Stimulated activated CD8-positive, alpha-beta memory T cell treated with anti-CD3 and anti-CD28 coated beads, Interleukin-12 subunit alpha, Interleukin-12 subunit beta, amount 100 ng/mL, for 1 hour (primary cell): ENCODE results near the gene LMBR1L.
A peak's percentile ranks its signal among the peaks of the same experiment; 100 is the strongest.
"Not testable (repeated sequence)": the region's sequence is repeated elsewhere in the genome, so short reads cannot be mapped to it uniquely, and the experiment has no call there.

ENCODE experiments used
- DNase-seq: peaks from one replicate; pipeline ENCODE4 v3.0.0-alpha.2; 2020; ENCODE audit warnings: low read depth

The LMBR1L gene

GRCh38 chr12:49088150-49088931 lies 22.3 kb downstream of the LMBR1L start:
- peak; percentile 58 for DNase-seq

- no peak for DNase-seq
These were observed 24.5 kb downstream of the LMBR1L start for GRCh38 chr12:49086116-49086515.

DNA sequence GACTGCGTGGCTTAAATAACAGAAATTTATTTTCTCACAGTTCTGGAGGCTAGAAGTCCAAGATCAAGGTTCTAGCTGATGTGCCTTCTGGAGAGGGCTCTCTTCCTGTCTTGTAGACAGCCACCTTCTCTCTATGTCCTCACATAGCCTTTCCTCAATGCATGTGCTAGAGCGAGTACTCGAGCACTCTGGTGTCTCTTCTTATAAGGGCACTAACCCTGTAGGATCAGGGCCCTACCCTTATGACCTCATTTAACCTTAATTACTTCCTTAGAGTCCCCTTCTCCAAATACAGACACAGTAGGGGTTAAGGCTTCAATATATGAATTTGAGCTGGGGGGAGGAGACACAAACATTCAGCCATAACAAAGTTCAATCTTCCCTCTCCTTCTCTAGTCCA lies 26.2 kb downstream of the LMBR1L start:
- DNase-seq, result no peak

DNA sequence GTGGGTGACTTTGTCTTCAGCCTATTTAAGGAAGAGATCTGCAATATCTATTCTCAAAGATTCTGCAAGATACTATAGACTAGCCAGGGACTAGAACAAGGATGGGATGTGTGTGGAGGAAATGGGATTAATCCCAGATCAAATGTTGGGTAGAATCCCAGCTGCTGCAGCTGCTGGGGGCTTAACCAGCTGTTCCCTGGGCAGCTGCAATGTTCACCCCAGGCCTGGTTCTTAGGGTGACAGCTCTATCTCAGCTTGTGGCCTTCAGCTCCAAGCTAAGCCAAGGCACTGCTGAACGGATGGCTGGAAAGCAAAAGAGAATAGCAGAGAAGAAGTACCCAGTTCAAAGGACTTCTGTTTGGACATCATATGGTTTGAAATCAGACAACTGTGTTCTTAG lies 30.9 kb downstream of the LMBR1L start:
- no peak for DNase-seq

DNA sequence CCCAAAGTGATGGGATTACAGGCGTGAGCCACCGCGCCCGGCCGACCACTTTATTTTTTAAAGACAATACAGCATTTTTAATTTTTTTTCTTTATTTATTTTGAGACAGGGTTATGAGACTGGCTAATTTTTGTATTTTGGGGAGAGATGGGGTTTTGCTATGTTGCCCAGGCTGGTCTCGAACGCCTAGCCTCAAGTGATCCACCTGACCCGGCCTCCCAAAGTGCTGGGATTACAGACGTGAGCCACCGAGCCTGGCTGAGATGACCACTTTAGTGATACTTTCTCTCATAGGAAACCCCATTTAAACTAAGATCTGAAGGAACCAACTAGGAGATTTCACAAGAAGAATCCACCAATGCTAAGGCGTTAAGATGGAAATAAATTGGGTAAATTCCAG lies 39.7 kb downstream of the LMBR1L start:
- DNase-seq, result no peak

GRCh38 chr12:49069507-49070346 lies 40.9 kb downstream of the LMBR1L start, which contains the start of gene RHEBL1:
Gene RHEBL1 (minus strand): TSS chr12:49069979. CDS start chr12:49069785, 194 bp downstream.
- DNase-seq, result peak; percentile 97

DNA sequence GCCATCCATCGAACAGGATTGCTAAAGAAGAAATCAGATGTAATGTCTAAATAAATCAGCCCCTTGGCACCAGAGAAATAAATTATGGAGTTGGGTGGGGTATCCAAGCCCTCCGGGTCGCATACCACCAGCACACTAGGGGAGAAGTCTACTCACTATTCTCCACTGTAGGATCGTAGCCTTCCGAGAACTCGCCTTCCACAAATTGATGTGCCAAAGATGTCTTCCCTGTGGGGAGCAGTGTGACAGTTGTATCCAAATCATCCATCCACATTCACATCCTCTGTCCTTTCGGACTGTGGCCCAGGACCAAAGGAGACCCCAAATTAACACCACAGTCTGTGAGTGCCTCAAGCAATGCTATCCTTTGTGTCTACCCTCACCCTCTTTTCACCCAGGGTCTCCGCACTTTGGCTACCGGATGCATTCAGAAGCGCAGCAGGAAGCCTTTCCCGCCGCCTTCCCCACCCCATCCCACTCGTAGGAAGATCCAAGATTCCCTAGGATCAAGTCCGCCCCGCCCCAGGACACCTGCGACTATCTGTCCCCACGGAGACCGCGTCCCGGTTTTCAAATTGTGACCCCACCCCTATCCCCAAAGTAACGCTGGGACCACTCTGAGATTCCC lies 41.7 kb downstream of the LMBR1L start:
- DNase-seq, result no peak

DNA sequence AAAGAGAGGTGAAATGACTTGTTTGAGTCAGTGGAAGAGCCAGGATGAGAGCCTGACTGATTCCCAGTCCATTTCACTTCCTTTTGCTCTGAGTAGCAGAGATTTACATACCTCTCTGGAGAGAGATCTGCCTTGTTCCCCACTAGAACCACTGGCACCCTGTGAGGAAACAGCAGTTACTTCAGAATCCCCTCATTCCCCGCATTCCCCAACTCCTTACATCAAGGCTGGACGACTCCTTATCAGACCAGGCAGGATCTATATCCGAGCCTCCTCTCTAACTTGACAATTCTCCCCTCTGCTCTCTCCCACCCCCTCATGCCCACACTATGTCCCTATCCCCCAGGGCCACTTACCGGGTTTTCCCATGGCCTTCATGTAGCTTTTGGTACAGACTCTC lies 44.5 kb downstream of the LMBR1L start:
- DNase-seq, result no peak

- DNase-seq, result no peak
These were observed 45.9 kb downstream of the LMBR1L start for GRCh38 chr12:49064767-49065152.

DNA sequence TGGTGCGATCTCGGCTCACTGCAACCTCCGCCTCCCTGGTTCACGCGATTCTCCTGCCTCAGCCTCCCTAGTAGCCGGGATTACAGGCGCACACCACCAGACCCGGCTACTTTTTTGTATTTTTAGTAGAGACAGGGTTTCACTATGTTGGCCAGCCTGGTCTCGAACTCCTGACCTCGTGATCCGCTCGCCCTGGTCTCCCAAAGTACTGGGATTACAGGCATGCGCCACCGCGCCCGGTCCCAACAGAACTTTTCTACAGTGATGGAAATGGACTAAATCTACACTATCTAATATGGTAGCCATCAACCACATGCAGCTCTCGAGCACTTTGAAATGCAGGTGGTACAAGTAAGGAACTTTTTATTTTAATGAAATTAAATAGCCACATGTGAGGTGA lies 48.7 kb downstream of the LMBR1L start:
- not testable (repeated sequence) for DNase-seq

GRCh38 chr12:49061157-49061650 lies 49.4 kb downstream of the LMBR1L start:
- no peak for DNase-seq

DNA sequence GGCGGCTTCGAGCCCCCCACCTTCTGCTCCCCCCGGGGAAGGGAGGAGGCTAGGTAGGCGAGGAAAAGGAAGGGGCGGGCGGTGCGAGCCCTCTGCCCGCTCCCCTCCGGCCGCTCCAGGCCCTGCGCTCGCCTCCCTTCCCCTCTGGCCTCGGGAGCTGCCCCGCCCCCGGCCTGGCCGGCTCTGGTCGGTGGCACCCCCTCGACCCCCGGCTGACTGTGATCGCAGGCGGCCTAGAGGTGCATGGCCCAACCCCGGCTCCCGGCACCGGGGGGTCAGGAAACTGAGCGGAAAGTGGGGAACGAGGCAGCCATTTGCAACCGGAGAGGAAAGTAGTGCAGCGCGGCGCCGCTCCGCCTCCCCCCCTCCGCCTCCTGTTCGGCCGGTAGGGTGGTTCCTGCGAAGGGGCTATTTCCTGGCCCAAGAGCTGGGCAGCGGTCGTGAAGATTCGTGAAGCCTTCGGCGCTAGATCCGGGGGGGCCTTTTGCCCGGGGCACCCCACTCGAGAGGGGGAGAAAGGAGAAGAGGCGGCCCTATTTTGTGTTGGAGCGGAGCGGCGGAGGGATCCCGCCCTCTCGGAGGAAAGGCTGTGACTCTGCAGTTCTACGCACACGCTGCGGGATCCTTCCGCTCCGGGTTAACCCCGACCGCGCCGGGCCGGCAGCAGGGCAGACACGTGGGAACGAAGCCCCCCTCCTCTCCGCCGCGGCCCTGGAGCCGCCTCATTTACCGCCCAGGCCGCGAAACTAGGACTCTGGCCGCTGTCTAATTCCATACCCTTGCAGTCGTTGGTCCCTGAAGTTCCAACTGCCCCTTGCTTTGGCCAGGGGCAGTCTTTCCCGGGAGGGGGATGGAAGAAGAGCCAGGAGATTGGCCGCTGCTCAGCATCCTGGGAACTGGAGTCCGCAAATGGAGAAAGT lies 50.1 kb downstream of the LMBR1L start, which contains the start of gene KMT2D:
TSS of gene KMT2D (minus strand) at position 558 of the 920 bp plus-strand sequence. CDS start 5,470 bp downstream, outside the sequence.
- peak; percentile 82 for DNase-seq

DNA sequence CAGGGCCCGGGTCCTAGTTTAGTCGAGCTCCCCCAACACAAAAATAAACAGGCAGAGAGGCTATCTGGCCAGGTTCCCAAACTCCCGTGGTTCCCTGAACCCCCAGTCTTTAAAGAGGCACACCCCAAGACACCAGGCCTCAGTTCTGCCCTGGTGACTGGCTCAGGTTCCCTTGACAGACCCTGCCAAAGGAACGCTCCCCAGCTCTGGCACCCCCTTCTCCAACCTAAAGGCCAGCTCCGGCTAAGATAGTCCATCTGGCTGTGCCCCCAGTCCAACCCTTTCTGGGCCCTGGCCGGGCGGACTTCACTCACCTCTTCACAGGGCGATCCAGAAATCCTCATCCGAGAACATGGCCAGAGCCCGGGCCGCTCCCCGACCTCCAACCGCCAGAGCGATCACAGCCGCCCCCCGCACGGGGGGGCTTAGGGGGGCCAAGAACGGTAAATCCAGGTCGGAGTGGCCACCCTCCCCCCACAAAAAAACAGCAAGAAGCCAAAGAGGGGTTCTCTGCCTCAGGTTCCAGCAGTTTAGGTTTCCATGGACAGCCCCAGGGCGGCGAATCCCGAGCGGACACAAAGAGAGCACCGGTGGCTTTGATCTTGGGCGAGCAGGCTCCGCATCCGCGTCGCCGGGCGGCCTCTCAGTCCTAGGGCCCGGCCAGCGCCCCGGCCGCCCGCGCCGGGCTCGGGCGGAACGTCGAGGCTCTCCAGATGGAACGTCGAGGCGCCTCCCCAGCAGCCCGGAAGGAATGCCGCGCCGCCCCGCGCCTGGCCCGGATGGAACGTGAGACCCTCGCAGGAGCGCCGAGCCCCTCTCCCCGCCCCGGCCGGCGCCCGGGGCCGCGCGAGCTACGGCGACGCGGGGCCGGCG lies 51.1 kb downstream of the LMBR1L start:
- no peak for DNase-seq

DNA sequence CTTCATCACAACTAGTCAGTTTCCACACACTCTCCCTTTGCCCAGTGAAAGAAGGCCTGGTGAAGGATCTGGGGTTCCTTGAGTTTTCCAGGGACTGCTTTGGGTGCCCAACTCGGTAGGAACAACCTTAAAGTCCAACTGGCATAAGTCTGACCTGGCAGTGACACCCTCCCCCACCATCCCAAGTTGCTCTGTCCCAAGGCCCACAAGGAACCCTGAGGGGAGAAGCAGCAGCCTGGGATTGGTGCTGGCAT lies 51.7 kb downstream of the LMBR1L start:
- DNase-seq, result no peak

GRCh38 chr12:49058366-49059044 lies 52.1 kb downstream of the LMBR1L start:
- no peak for DNase-seq

DNA sequence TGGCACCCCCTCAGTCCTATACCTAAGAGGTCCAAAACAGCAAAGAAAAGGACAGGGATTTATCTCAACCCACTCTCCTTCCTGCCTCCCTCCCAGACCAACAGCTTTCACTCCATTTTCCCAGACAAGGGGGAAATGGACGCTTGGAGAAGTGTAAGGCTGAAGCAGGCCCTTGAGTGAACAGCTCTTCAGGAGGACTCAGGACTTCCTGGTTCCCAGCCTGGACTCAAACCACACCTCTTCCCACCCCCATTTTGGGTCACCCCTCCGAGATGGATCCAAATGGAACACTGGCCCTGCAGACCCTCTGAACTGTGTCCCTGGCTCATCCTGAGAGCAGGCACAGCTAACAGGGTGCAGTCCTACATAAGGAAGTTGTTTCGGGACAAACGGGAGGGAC lies 52.8 kb downstream of the LMBR1L start:
- no peak for DNase-seq

DNA sequence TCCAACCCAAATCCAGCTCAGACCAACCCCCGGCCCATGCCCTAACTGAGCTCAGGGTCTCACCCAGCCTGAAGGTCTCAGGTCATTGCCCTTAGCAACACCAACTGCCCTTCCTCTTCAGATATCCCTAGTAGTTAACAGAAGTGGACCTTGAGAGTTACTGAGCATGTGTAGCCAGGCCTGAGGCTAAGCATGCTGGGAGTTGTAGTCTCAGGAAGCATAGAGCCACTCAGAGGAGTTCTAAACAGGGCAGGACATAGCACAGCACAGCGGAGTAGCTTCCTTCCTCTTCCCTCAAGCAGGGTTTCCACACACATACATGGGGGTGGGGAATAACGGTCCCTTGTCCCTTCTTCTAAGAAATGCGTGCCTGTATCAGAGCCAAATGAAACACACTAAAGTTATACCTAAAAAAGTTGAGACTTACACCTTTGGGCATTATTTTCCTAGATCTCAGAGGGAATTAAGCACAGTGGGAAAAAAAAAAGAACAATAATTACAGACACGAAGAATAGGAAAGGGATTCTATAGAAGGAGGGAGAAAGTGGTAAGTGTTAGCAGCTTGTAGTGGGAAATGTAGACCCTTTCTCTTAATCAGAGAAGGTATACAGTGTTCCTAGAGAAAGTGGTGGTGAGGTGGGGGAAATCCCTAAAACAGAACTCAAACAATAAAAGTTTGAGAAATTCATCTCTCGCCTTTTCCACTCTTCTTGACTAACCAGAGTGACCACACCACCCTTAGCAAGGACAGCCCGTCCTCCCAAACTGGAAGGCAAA lies 54.5 kb downstream of the LMBR1L start:
- no peak for DNase-seq

DNA sequence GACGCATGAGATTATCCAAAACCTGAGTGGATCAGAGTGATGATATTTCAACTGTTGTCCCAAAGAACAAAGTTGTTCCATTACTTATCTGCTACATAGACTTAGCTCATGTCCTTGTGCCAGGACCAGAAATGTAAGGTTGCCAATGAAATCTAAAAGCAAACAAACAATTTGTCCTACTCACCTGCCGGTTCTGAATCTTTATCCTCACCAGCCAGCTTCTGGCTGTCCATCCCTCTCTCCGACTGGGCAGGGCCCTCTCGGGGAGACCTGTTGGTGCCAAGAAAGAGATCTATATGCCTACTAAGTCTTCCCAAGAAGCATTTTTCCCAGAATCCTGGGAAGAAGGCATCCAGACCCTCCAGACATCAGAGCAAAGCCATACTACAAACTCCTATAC lies 55.6 kb downstream of the LMBR1L start:
- DNase-seq, result no peak

DNA sequence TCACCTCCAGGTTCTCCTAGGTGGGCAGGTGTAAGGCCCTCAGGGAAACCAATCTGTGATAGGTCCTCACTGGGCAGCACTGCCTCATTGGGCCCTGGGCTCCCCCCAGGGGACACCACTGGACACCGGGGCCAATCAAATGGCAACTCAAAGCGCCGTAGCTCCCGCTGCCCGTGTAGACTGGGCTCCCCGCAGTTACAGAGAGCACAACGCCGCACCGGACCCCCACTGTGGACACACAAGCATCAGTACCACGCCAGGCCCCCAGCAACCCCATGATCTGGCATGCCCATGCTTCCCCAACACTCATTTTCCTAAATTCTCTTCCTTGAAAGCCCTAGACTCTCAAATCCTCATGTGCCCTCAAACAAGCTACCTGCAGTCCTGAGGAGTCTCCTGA lies 56.1 kb downstream of the LMBR1L start:
- no peak for DNase-seq
